ENCODE data around the gene CCHCR1. TPM values are rescaled to one million over a fixed set of nuclear protein-coding genes. Genes with fewer than 3 reads are reported as not detected.

Gene CCHCR1
- polyA plus RNA-seq, 1 donor (not counting 4 experiments of a cell fraction or from before 2014, with no cell fraction given) = 7.5 TPM

GRCh38 chr6:31135710-31136109 is 21.9 kb downstream of the CCHCR1 start:
- H3K27me3 ChIP-seq (ENCODE audit: control insufficient read depth, extremely low read depth, insufficient read depth, low read length) = no peaks in the 10 kb centered on the region
- no peaks in the 10 kb centered on the region for H3K9me1 ChIP-seq (ENCODE audit: control insufficient read depth, extremely low read depth, insufficient read depth, low read length)
- dilution Hi-C loops (cut with MboI; ENCODE audit: extremely low pct_ligation_motif_present, low sequenced_read_pairs) = no loop called here
- TF ChIP-seq CTCF (optimal IDR thresholded peaks at IDR 0.05 in 1 of 3, IDR thresholded peaks at IDR 0.05 in 1 of 3, conservative IDR thresholded peaks at IDR 0.05 in 1 of 3; ENCODE audit: extremely low read depth in 1 of 3, insufficient read depth in 2 of 3, low read length in 3 of 3) (no peak), EZH2 (IDR thresholded peaks at IDR 0.05; ENCODE audit: low read length) (no peak)
- no peaks in the 10 kb centered on the region for H3K79me2 ChIP-seq (ENCODE audit: control insufficient read depth, insufficient read depth, low read length)
- H3K4me3 ChIP-seq (ENCODE audit: control insufficient read depth in 2 of 3, extremely low read depth in 1 of 3, insufficient read depth in 2 of 3, low read depth in 1 of 3, low read length in 3 of 3) = no peak overlapping the region
- DNase-seq (ENCODE audit: low read depth, low spot score) (no peak), FAIRE-seq (no peak)
- no peaks in the 10 kb centered on the region for H3K36me3 ChIP-seq (ENCODE audit: control insufficient read depth in 2 of 2, extremely low read depth in 1 of 2, insufficient read depth in 2 of 2, low read length in 2 of 2)
- H3K27ac ChIP-seq (ENCODE audit: control insufficient read depth, insufficient read depth, low read length) = no peak overlapping the region
- H3K4me2 ChIP-seq (ENCODE audit: control insufficient read depth, extremely low read depth, insufficient read depth, low read depth, low read length) = no peak overlapping the region
- H3K4me1 ChIP-seq (ENCODE audit: control insufficient read depth, extremely low read depth, insufficient read depth, low read length) = peaks cover 8% of the 10 kb centered on the region
- no peaks in the 10 kb centered on the region for H4K20me1 ChIP-seq (ENCODE audit: control insufficient read depth, extremely low read depth, insufficient read depth, low read length)
- no peaks in the 10 kb centered on the region for H3K9me3 ChIP-seq (ENCODE audit: control insufficient read depth, low read depth, low read length)
- H3K9ac ChIP-seq (ENCODE audit: control insufficient read depth, extremely low read depth, insufficient read depth, low read length) = no peak overlapping the region
- no peak overlapping the region for H2AFZ ChIP-seq (ENCODE audit: control insufficient read depth, low read length)

- no peak for DNase-seq (ENCODE audit: low read depth, low spot score)
- dilution Hi-C loops (cut with MboI; ENCODE audit: extremely low pct_ligation_motif_present, low sequenced_read_pairs) = no loop called here
- Histone ChIP-seq H3K4me3 (ENCODE audit: control insufficient read depth in 2 of 3, extremely low read depth in 1 of 3, insufficient read depth in 2 of 3, low read depth in 1 of 3, low read length in 3 of 3) (no peak overlapping the region), H3K9me3 (ENCODE audit: control insufficient read depth, low read depth, low read length) (no peaks in the 10 kb centered on the region), H3K36me3 (ENCODE audit: control insufficient read depth in 2 of 2, extremely low read depth in 1 of 2, insufficient read depth in 2 of 2, low read length in 2 of 2) (peaks cover 0 to 2% of the 10 kb centered on the region in 2 experiments), H3K27me3 (ENCODE audit: control insufficient read depth, extremely low read depth, insufficient read depth, low read length) (no peaks in the 10 kb centered on the region), H3K4me2 (ENCODE audit: control insufficient read depth, extremely low read depth, insufficient read depth, low read depth, low read length) (no peak overlapping the region), H2AFZ (ENCODE audit: control insufficient read depth, low read length) (no peak overlapping the region), H3K9ac (ENCODE audit: control insufficient read depth, extremely low read depth, insufficient read depth, low read length) (no peak overlapping the region), H3K27ac (ENCODE audit: control insufficient read depth, insufficient read depth, low read length) (no peak overlapping the region), H3K9me1 (ENCODE audit: control insufficient read depth, extremely low read depth, insufficient read depth, low read length) (no peaks in the 10 kb centered on the region), H4K20me1 (ENCODE audit: control insufficient read depth, extremely low read depth, insufficient read depth, low read length) (no peaks in the 10 kb centered on the region), H3K4me1 (ENCODE audit: control insufficient read depth, extremely low read depth, insufficient read depth, low read length) (peaks cover 3% of the 10 kb centered on the region), H3K79me2 (ENCODE audit: control insufficient read depth, insufficient read depth, low read length) (no peaks in the 10 kb centered on the region)
- TF ChIP-seq CTCF (optimal IDR thresholded peaks at IDR 0.05 in 1 of 3, IDR thresholded peaks at IDR 0.05 in 1 of 3, conservative IDR thresholded peaks at IDR 0.05 in 1 of 3; ENCODE audit: extremely low read depth in 1 of 3, insufficient read depth in 2 of 3, low read length in 3 of 3) (no peak), EZH2 (IDR thresholded peaks at IDR 0.05; ENCODE audit: low read length) (no peak)
- FAIRE-seq = no peak
Measured at GRCh38 chr6:31132806-31133205, 24.8 kb downstream of the CCHCR1 start.

All from keratinocyte (primary cell).